ENCODE results near the gene BOK. TPM values are rescaled to one million over a fixed set of nuclear protein-coding genes. Genes with fewer than 3 reads are reported as not detected.

Gene BOK
- total and polyA plus RNA-seq, 10 of the 15 experiments (the other 5 are each of a cell fraction or from before 2014, with no cell fraction given), result 0.04 to 0.15 (median 0.12) TPM; not detected in 7

GRCh38 chr2:241618296-241618805 lies 59.8 kb downstream of the BOK start:
- TF ChIP-seq POLR2AphosphoS5 (IDR thresholded peaks at IDR 0.05; ENCODE audit: low read length) (no peak), BCL3 (IDR thresholded peaks at IDR 0.05; ENCODE audit: borderline replicate concordance, insufficient read depth, low read depth, low read length, poor library complexity, severe bottlenecking) (no peak), BHLHE40 (IDR thresholded peaks at IDR 0.05; ENCODE audit: borderline replicate concordance in 1 of 2, low read depth in 2 of 2, low read length in 1 of 2) (no peak), PAX8 (IDR thresholded peaks at IDR 0.05) (no peak), FOXM1 (IDR thresholded peaks at IDR 0.05; ENCODE audit: low read depth, low read length) (no peak), TCF7 (IDR thresholded peaks at IDR 0.05; ENCODE audit: borderline replicate concordance) (no peak), RUNX3 (IDR thresholded peaks at IDR 0.05; ENCODE audit: low read length) (0 out of 2 replicates have a peak, but pooled peaks have one; percentile 4)
- ChIA-PET SMC1A (ENCODE audit: uncharacterized antibody, unreplicated experiment) (interaction anchor here (0.6 to 1.5 kb wide), 2 partner anchors 17 to 260 kb away, joined by 3 to 5 read pairs; no protein-coding TSS in a partner anchor), CTCF (interaction anchor here (0.6 to 2.0 kb wide), 3 partner anchors 8 to 260 kb away, joined by 3 to 7 read pairs (median 5); no protein-coding TSS in a partner anchor), RAD21 (ENCODE audit: unreplicated experiment) (interaction anchor here (0.7 to 1.0 kb wide), 2 partner anchors 68 to 400 kb away, joined by 3 read pairs; partner anchors contain the start of gene DTYMK), POLR2A (interaction anchor here (0.5 to 1.5 kb wide), 4 partner anchors 8 to 266 kb away, joined by 3 to 10 read pairs (median 4); no protein-coding TSS in a partner anchor)
- Histone ChIP-seq H3K27ac (ENCODE audit: control insufficient read depth, insufficient read depth) (peak overlapping the region; percentile 77), H4K20me1 (ENCODE audit: control insufficient read depth, insufficient read depth) (no peaks in the 10 kb centered on the region), H3K36me3 (ENCODE audit: control insufficient read depth in 2 of 2, insufficient read depth in 2 of 2, low read length in 1 of 2) (peaks cover 2 to 4% of the 10 kb centered on the region in 2 experiments), H3K9me3 (replicated peaks; ENCODE audit: control insufficient read depth, insufficient read depth, low read length) (no peaks in the 10 kb centered on the region), H3K4me2 (ENCODE audit: control insufficient read depth, insufficient read depth) (peak overlapping the region; percentile 95), H3K4me3 (no peak overlapping the region), H3K4me1 (ENCODE audit: control insufficient read depth, insufficient read depth, low read length) (peaks cover 9% of the 10 kb centered on the region), H3K9ac (ENCODE audit: control insufficient read depth, insufficient read depth, low read length) (no peak overlapping the region), H3K79me2 (ENCODE audit: control insufficient read depth, insufficient read depth, low read length) (peaks cover 29% of the 10 kb centered on the region), H3K27me3 (replicated peaks in 1 of 2; ENCODE audit: control insufficient read depth in 2 of 2, insufficient read depth in 2 of 2, low read length in 1 of 2) (no peaks in the 10 kb centered on the region), H2AFZ (ENCODE audit: control insufficient read depth, low read depth, low read length) (no peak overlapping the region)
- BruUV-seq (replicated peaks), result no TSS peak
- DNase-seq (ENCODE audit: low read depth, low spot score), result peak; percentile 11
- FAIRE-seq, result no peak
- intact Hi-C loops (cut with micrococcal nuclease; ENCODE audit: unreplicated experiment) (loop anchor here (10.0 kb wide), 1 partner anchor 264 kb away; the partner anchor contains the start of gene FARP2), in situ Hi-C loops (cut with MboI) (no loop called here)
- peak; percentile 50 for ATAC-seq
- 64% methylated on average over 5 of the region's 5 CpGs for WGBS (ENCODE audit: insufficient coverage, insufficient replicate concordance, low lambda C conversion rate, missing lambda C conversion rate)

All from GM12878 (cell line).